ENCODE measurements around the gene GRK5. TPM values are rescaled to one million over a fixed set of nuclear protein-coding genes. Genes with fewer than 3 reads are reported as not detected.

GRK5 gene
- total RNA-seq, 1 donor from 2014 or later: 68.7 TPM

DNA sequence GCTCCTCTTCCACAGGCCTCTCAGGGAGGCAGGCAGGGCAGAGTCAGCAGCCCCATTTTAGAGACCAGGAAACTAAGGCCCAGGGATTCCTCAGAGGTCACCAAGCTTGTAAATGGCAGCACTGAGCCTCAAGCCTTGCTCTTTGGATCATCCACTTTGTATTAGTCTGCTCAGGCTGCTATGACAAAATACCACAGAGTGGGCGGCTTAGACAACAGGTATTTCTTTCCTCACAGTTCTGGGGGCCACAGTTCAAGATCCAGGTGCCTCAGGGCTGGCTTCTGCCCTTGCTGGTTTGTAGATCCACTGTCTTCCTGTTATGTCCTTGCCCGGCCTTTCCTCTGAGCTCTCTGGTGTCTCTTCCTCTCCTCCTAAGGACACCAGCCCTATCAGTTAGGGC lies 151.2 kb downstream of the GRK5 start:
- TF ChIP-seq, protein P1, sequence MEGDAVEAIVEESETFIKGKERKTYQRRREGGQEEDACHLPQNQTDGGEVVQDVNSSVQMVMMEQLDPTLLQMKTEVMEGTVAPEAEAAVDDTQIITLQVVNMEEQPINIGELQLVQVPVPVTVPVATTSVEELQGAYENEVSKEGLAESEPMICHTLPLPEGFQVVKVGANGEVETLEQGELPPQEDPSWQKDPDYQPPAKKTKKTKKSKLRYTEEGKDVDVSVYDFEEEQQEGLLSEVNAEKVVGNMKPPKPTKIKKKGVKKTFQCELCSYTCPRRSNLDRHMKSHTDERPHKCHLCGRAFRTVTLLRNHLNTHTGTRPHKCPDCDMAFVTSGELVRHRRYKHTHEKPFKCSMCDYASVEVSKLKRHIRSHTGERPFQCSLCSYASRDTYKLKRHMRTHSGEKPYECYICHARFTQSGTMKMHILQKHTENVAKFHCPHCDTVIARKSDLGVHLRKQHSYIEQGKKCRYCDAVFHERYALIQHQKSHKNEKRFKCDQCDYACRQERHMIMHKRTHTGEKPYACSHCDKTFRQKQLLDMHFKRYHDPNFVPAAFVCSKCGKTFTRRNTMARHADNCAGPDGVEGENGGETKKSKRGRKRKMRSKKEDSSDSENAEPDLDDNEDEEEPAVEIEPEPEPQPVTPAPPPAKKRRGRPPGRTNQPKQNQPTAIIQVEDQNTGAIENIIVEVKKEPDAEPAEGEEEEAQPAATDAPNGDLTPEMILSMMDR (IDR thresholded peaks at IDR 0.05): no peak
- Histone ChIP-seq H3K27me3 (ENCODE audit: low read depth) (no peaks in the 10 kb centered on the region), H3K36me3 (no peaks in the 10 kb centered on the region), H3K4me3 (no peak overlapping the region), H3K4me1 (peaks cover 39% of the 10 kb centered on the region), H3K9me3 (peaks cover 10% of the 10 kb centered on the region), H3K27ac (no peak overlapping the region)
- intact Hi-C loops (cut with DNase I): loop anchor here (10.0 kb wide), 1 partner anchor 46 kb away; no protein-coding TSS in a partner anchor
- no peak for DNase-seq
- ATAC-seq: no peak

DNA sequence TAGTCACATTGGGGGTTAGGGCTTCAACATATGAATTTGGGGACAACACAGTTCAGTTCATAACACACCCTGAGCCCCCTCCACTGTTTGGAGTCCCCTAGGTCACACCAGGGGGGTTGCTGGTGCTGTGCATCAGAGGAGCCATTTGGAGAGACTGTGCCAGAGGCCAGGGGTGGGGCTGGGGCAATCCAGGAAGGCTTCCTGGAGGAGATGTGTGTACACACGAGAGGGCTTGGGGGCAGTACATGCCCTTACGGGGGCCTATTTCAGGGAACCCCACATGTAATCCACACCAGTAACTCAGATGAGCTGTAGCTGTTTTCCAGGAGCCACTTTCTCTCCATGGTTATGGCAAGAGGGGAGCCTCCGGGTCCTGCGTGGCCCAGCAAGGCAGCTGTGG lies 151.7 kb downstream of the GRK5 start:
- ATAC-seq: no peak
- TF ChIP-seq, protein P1 (IDR thresholded peaks at IDR 0.05): no peak
- no peak for DNase-seq
- Histone ChIP-seq H3K27ac (no peak overlapping the region), H3K36me3 (no peaks in the 10 kb centered on the region), H3K4me1 (peaks cover 44% of the 10 kb centered on the region), H3K9me3 (peaks cover 10% of the 10 kb centered on the region), H3K4me3 (no peak overlapping the region), H3K27me3 (ENCODE audit: low read depth) (no peaks in the 10 kb centered on the region)
- intact Hi-C loops (cut with DNase I): loop anchor here (10.0 kb wide), 1 partner anchor 46 kb away; no protein-coding TSS in a partner anchor

DNA sequence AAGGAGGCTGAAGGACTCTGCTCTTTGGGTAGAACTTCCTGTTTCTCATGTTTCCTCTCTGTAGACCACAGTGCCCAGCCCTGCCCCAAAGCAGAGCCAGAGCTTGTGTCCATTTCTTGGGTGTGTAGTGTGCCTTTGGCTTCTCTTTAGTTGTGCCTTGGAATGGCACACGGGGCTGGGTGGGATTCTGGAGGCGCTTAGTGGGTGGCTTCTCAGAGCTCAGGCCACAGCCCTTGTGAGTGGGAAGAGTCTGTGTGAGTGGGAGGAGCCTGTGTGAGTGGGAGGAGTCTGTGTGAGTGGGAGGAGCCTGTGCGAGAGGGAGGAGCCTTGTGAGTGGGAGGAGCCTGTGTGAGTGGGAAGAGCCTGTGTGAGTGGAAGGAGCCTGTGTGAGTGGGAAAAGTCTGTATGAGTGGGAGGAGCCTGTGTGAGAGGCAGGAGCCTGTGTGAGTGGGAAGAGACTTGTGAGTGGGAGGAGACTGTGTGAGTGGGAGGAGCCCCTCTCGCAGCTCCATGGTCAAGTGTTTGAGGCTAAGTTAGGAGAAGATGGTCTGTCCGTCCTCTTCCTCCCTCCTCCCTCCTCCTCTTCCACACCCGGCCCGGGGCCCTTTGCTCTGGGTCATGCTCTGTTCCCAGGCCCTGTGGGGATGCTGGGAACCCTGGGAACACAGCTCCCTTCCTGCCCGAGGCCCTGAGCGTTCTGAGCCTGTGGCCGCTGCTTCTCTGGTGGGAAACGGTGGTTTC lies 153.0 kb downstream of the GRK5 start:
- Histone ChIP-seq H3K9me3 (peaks cover 10% of the 10 kb centered on the region), H3K4me1 (peaks cover 57% of the 10 kb centered on the region), H3K27ac (no peak overlapping the region), H3K27me3 (ENCODE audit: low read depth) (no peaks in the 10 kb centered on the region), H3K36me3 (no peaks in the 10 kb centered on the region), H3K4me3 (no peak overlapping the region)
- ATAC-seq (peak; percentile 37), DNase-seq (no peak)
- intact Hi-C loops (cut with DNase I): no loop called here
- TF ChIP-seq, protein P1 (IDR thresholded peaks at IDR 0.05): no peak

DNA sequence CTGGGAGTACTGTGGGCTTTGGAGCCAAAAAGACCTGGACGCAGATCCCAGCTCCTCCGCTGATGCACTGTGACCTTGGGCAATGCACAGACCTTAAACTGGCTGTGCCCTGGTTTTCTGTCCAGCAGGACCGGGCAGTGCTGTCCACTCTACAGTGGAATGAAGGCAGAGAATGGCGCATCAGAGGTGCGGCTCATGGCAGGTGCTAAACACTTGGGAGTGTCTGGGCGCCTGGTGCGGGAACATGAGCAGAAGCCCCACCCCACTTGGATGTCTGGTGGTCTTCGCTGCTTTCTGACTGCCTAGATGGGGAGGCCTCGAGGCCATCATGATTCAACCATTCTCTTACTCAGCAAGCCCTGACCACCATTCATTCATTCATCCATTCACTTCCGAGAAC lies 153.7 kb downstream of the GRK5 start:
- no peaks in the 10 kb centered on the region for H3K36me3 ChIP-seq
- H3K27me3 ChIP-seq (ENCODE audit: low read depth): no peaks in the 10 kb centered on the region
- ATAC-seq (no peak), DNase-seq (no peak)
- H3K4me1 ChIP-seq: peaks cover 64% of the 10 kb centered on the region
- TF ChIP-seq, protein P1 (IDR thresholded peaks at IDR 0.05): no peak
- intact Hi-C loops (cut with DNase I): no loop called here
- H3K27ac ChIP-seq: peak overlapping the region; percentile 11
- no peak overlapping the region for H3K4me3 ChIP-seq
- H3K9me3 ChIP-seq: peaks cover 7% of the 10 kb centered on the region

DNA sequence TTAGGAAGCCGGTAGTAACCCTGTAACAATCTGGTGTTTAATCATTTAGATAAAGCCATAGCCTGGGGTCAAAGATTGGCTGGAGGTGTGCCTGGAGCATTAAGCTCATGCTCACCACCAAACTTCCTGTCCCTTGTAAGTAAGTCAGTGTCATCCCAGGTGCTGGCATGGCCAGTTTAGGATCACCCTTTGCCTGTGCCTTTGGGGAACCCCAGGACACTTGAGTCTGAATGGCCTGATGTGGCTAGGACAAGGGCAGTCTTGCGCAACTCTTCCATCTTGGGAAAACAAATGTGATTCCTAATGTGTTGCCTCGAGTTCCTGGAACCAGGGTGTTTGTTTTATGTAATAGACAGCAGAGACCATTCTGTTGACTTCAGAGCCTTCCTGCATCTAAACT lies 154.8 kb downstream of the GRK5 start:
- ATAC-seq: no peak

More for the DNA sequence above, 154.8 kb downstream of the GRK5 start:
- peak overlapping the region; percentile 19 for H3K27ac ChIP-seq
- H3K4me1 ChIP-seq: peaks cover 71% of the 10 kb centered on the region
- no peaks in the 10 kb centered on the region for H3K27me3 ChIP-seq (ENCODE audit: low read depth)
- H3K9me3 ChIP-seq: no peaks in the 10 kb centered on the region
- H3K36me3 ChIP-seq: no peaks in the 10 kb centered on the region
- no peak overlapping the region for H3K4me3 ChIP-seq
- DNase-seq: no peak
- intact Hi-C loops (cut with DNase I): no loop called here
- TF ChIP-seq, protein P1 (IDR thresholded peaks at IDR 0.05): no peak
